Central memory CD8-positive, alpha-beta T cell (primary cell): ENCODE results near the gene RPS6KA2.

Source experiments
- ATAC-seq: fragments of 150-1000 bp; cut with Tn5 transposase; replicated peaks from 2 replicates; pipeline ENCODE4 v1.10.0; 2022; ENCODE audit warnings: mild to moderate bottlenecking, moderate FRiP score, moderate number of reproducible peaks; ENCODE audit not compliant: poor library complexity, severe bottlenecking; ENCODE audit errors: extremely low read depth
- DNase-seq, 2 donors: peaks; one replicate each; pipeline ENCODE4 v3.0.0; 2021; ENCODE audit warnings: low spot score in 2 of 2
- H3K27ac Mint-ChIP-seq: one replicate; pipeline ENCODE4 v1.8.0; 2022; ENCODE audit warnings: low read depth, mild to moderate bottlenecking, moderate library complexity, mixed read lengths
- H3K27me3 Mint-ChIP-seq: one replicate; pipeline ENCODE4 v1.8.0; 2022; ENCODE audit warnings: mixed read lengths
- H3K36me3 Mint-ChIP-seq: one replicate; pipeline ENCODE4 v1.8.0; 2022; ENCODE audit warnings: mild to moderate bottlenecking, moderate library complexity, mixed read lengths; ENCODE audit not compliant: insufficient read depth
- H3K4me1 Mint-ChIP-seq: one replicate; pipeline ENCODE4 v1.8.0; 2022; ENCODE audit warnings: mixed read lengths
- H3K4me3 Mint-ChIP-seq: one replicate; pipeline ENCODE4 v1.8.0; 2022; ENCODE audit warnings: mild to moderate bottlenecking, moderate library complexity, mixed read lengths
- H3K9me3 Mint-ChIP-seq: one replicate; pipeline ENCODE4 v1.8.0; 2022; ENCODE audit warnings: mixed read lengths

RPS6KA2 gene

GRCh38 chr6:166627033-166627874 lies at the start of gene RPS6KA2:
TSS of gene RPS6KA2 (minus strand) at chr6:166627251. CDS start at chr6:166627019, 232 bp downstream.
- no peaks in the 10 kb centered on the region for H3K9me3 Mint-ChIP-seq
- H3K4me3 Mint-ChIP-seq = peak within 1 kb of the TSS; percentile 83
- peaks cover 15% of the 10 kb centered on the region for H3K4me1 Mint-ChIP-seq
- H3K27ac Mint-ChIP-seq = peak within 1 kb of the TSS; percentile 4
- DNase-seq = peak; percentile 99 to 100
- peaks cover 62% of the 10 kb centered on the region for H3K27me3 Mint-ChIP-seq
- H3K36me3 Mint-ChIP-seq = peaks cover 8% of the 10 kb centered on the region
- ATAC-seq = peak; percentile 91

GRCh38 chr6:166676270-166676860 lies 49.3 kb upstream of the RPS6KA2 start:
- ATAC-seq = no peak
- H3K9me3 Mint-ChIP-seq = no peaks in the 10 kb centered on the region
- H3K27ac Mint-ChIP-seq = no peak overlapping the region
- peaks cover 43% of the 10 kb centered on the region for H3K27me3 Mint-ChIP-seq
- H3K36me3 Mint-ChIP-seq = no peaks in the 10 kb centered on the region
- no peak for DNase-seq
- H3K4me3 Mint-ChIP-seq = no peak overlapping the region
- H3K4me1 Mint-ChIP-seq = no peaks in the 10 kb centered on the region

GRCh38 chr6:166675736-166676135 lies 48.7 kb upstream of the RPS6KA2 start:
- no peaks in the 10 kb centered on the region for H3K9me3 Mint-ChIP-seq
- ATAC-seq (no peak), DNase-seq (no peak)

GRCh38 chr6:166673309-166673708 lies 46.3 kb upstream of the RPS6KA2 start:
- Mint-ChIP-seq H3K36me3 (no peaks in the 10 kb centered on the region), H3K4me3 (no peak overlapping the region), H3K27me3 (peaks cover 62% of the 10 kb centered on the region), H3K4me1 (no peaks in the 10 kb centered on the region), H3K9me3 (no peaks in the 10 kb centered on the region), H3K27ac (no peak overlapping the region)
- ATAC-seq (no peak), DNase-seq (no peak)

More at GRCh38 chr6:166675736-166676135, 48.7 kb upstream of the RPS6KA2 start:
- peaks cover 45% of the 10 kb centered on the region for H3K27me3 Mint-ChIP-seq
- no peaks in the 10 kb centered on the region for H3K36me3 Mint-ChIP-seq
- no peak overlapping the region for H3K27ac Mint-ChIP-seq
- H3K4me3 Mint-ChIP-seq = no peak overlapping the region
- H3K4me1 Mint-ChIP-seq = no peaks in the 10 kb centered on the region

GRCh38 chr6:166672624-166673206 lies 45.7 kb upstream of the RPS6KA2 start:
- H3K4me3 Mint-ChIP-seq = no peak overlapping the region
- no peaks in the 10 kb centered on the region for H3K4me1 Mint-ChIP-seq
- H3K27me3 Mint-ChIP-seq = peaks cover 68% of the 10 kb centered on the region
- no peaks in the 10 kb centered on the region for H3K9me3 Mint-ChIP-seq
- ATAC-seq = no peak
- H3K36me3 Mint-ChIP-seq = no peaks in the 10 kb centered on the region
- DNase-seq = no peak
- no peak overlapping the region for H3K27ac Mint-ChIP-seq

- no peak for DNase-seq
- no peaks in the 10 kb centered on the region for H3K36me3 Mint-ChIP-seq
- no peak for ATAC-seq
- H3K27ac Mint-ChIP-seq = no peak overlapping the region
- peaks cover 74% of the 10 kb centered on the region for H3K27me3 Mint-ChIP-seq
- no peak overlapping the region for H3K4me3 Mint-ChIP-seq
- no peaks in the 10 kb centered on the region for H3K9me3 Mint-ChIP-seq
- H3K4me1 Mint-ChIP-seq = no peaks in the 10 kb centered on the region
Measured at GRCh38 chr6:166672146-166672545, 45.1 kb upstream of the RPS6KA2 start.

- Mint-ChIP-seq H3K4me1 (no peaks in the 10 kb centered on the region), H3K27me3 (peaks cover 75% of the 10 kb centered on the region), H3K27ac (no peak overlapping the region)
Measured at GRCh38 chr6:166671434-166672081, 44.5 kb upstream of the RPS6KA2 start.

GRCh38 chr6:166670894-166671293 lies 43.8 kb upstream of the RPS6KA2 start:
- ATAC-seq (no peak), DNase-seq (no peak)
- no peak overlapping the region for H3K27ac Mint-ChIP-seq
- H3K4me3 Mint-ChIP-seq = no peak overlapping the region
- H3K4me1 Mint-ChIP-seq = no peaks in the 10 kb centered on the region
- peaks cover 75% of the 10 kb centered on the region for H3K27me3 Mint-ChIP-seq
- H3K9me3 Mint-ChIP-seq = no peaks in the 10 kb centered on the region
- no peaks in the 10 kb centered on the region for H3K36me3 Mint-ChIP-seq

More at GRCh38 chr6:166671434-166672081, 44.5 kb upstream of the RPS6KA2 start:
- no peak for ATAC-seq
- no peak for DNase-seq
- Mint-ChIP-seq H3K36me3 (no peaks in the 10 kb centered on the region), H3K4me3 (no peak overlapping the region), H3K9me3 (no peaks in the 10 kb centered on the region)

GRCh38 chr6:166670013-166670412 lies 43.0 kb upstream of the RPS6KA2 start:
- ATAC-seq (no peak), DNase-seq (no peak)
- no peaks in the 10 kb centered on the region for H3K36me3 Mint-ChIP-seq
- peaks cover 68% of the 10 kb centered on the region for H3K27me3 Mint-ChIP-seq
- H3K4me1 Mint-ChIP-seq = no peaks in the 10 kb centered on the region
- H3K4me3 Mint-ChIP-seq = no peak overlapping the region
- H3K27ac Mint-ChIP-seq = no peak overlapping the region
- no peaks in the 10 kb centered on the region for H3K9me3 Mint-ChIP-seq

GRCh38 chr6:166667796-166668610 lies 41.0 kb upstream of the RPS6KA2 start:
- no peak for DNase-seq
- Mint-ChIP-seq H3K9me3 (no peaks in the 10 kb centered on the region), H3K27me3 (peaks cover 56% of the 10 kb centered on the region), H3K4me1 (no peaks in the 10 kb centered on the region), H3K27ac (no peak overlapping the region), H3K36me3 (no peaks in the 10 kb centered on the region), H3K4me3 (no peak overlapping the region)
- no peak for ATAC-seq

GRCh38 chr6:166664135-166664534 lies 37.1 kb upstream of the RPS6KA2 start:
- peaks cover 2% of the 10 kb centered on the region for H3K36me3 Mint-ChIP-seq
- no peaks in the 10 kb centered on the region for H3K4me1 Mint-ChIP-seq
- no peak for ATAC-seq
- no peak overlapping the region for H3K4me3 Mint-ChIP-seq
- H3K9me3 Mint-ChIP-seq = no peaks in the 10 kb centered on the region
- peaks cover 39% of the 10 kb centered on the region for H3K27me3 Mint-ChIP-seq
- no peak for DNase-seq
- H3K27ac Mint-ChIP-seq = no peak overlapping the region

GRCh38 chr6:166663568-166663967 lies 36.5 kb upstream of the RPS6KA2 start:
- no peaks in the 10 kb centered on the region for H3K9me3 Mint-ChIP-seq
- no peak overlapping the region for H3K27ac Mint-ChIP-seq
- H3K4me1 Mint-ChIP-seq = no peaks in the 10 kb centered on the region
- H3K4me3 Mint-ChIP-seq = no peak overlapping the region
- H3K27me3 Mint-ChIP-seq = peaks cover 33% of the 10 kb centered on the region
- no peak for ATAC-seq
- no peak for DNase-seq
- peaks cover 2% of the 10 kb centered on the region for H3K36me3 Mint-ChIP-seq
